Peyer's patch (tissue), 4 donors: ENCODE data around the gene UBA3. TPM values are rescaled to one million over a fixed set of nuclear protein-coding genes. Genes with fewer than 3 reads are reported as not detected.

ENCODE experiments used
- DNase-seq, 3 donors: peaks; one replicate each; pipeline ENCODE4 v3.0.0-alpha.2; 2017 to 2019
- H3K27ac ChIP-seq, 4 donors: fragments of 200-600 bp; sonication (generic); one replicate each; pipeline ENCODE4 v1.5.1; 2016 to 2019
- H3K27me3 ChIP-seq, 2 donors: fragments of 200-600 bp; sonication (generic); one replicate each; pipeline ENCODE4 v1.5.1; 2019
- H3K36me3 ChIP-seq, 3 donors: fragments of 200-600 bp; sonication (generic); one replicate each; pipeline ENCODE4 v1.5.1; 2016 to 2019
- H3K4me1 ChIP-seq, 4 donors: fragments of 200-600 bp; sonication (generic); one replicate each; pipeline ENCODE4 v1.5.1; 2016 to 2019
- H3K4me3 ChIP-seq, 4 donors: fragments of 200-600 bp; sonication (generic); 1 replicate in 3 of 4; 2 replicates in 1 of 4; pipeline ENCODE4 v1.5.1; 2016 to 2019; ENCODE audit warnings: mild to moderate bottlenecking in 1 of 4
- H3K9me3 ChIP-seq, 4 donors: fragments of 200-600 bp; sonication (generic); one replicate each; pipeline ENCODE4 v1.5.1; 2016 to 2019; ENCODE audit warnings: mild to moderate bottlenecking in 1 of 4
- POLR2A ChIP-seq, 2 donors: fragments of 450-650 bp; IDR thresholded peaks; one replicate each; pipeline ENCODE4 v1.5.1; 2017; ENCODE audit warnings: antibody characterized with exemption in 2 of 2, mild to moderate bottlenecking in 2 of 2, moderate library complexity in 2 of 2
- total RNA-seq, 4 donors: library from RNA; depleted of rRNA; stranded (reverse); fragments of >200 nt; gene quantifications; one replicate each; pipeline ENCODE4 v1.1.0, GENCODE V29; 2016
- TF ChIP-seq, protein P1 (sequence below), 6 experiments: fragments of 450-650 bp in 4 of 6; fragments of 200-600 bp in 2 of 6; sonication (generic) in 1 of 6; IDR thresholded peaks; one replicate each; pipeline ENCODE4 v1.5.1; 2017 to 2019; ENCODE audit warnings: antibody characterized with exemption in 6 of 6, mild to moderate bottlenecking in 3 of 6, moderate library complexity in 1 of 6

Gene UBA3
- total RNA-seq, 4 donors from 2014 or later: 28.9 to 64.5 (median 59.8) TPM

DNA sequence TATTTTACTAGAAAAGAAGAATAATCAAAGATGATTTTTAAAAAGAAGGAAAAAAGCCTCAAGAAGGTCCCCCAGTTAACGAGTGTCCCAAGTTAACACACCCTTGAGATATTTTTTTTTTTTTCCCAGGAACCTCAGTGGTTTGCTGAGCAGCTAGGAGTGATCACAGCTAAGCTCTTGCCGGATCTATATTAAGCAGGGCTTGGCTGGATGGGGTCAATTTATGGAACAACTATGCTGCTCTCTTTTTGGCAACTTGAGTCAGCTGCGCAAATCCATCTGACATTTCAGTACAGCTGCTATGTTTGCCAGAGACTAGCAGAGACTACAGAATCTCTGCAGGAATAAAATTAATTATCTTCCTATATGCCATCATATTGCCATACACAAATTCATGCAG, 42.2 kb upstream of the UBA3 start, which contains the start of gene LMOD3:
Gene LMOD3, minus strand, starts transcription at position 193 of the 400 bp plus-strand sequence. CDS start 209 bp downstream, outside the sequence.
- no peak for TF ChIP-seq POLR2A (IDR thresholded peaks at IDR 0.05)
- TF ChIP-seq, protein P1, sequence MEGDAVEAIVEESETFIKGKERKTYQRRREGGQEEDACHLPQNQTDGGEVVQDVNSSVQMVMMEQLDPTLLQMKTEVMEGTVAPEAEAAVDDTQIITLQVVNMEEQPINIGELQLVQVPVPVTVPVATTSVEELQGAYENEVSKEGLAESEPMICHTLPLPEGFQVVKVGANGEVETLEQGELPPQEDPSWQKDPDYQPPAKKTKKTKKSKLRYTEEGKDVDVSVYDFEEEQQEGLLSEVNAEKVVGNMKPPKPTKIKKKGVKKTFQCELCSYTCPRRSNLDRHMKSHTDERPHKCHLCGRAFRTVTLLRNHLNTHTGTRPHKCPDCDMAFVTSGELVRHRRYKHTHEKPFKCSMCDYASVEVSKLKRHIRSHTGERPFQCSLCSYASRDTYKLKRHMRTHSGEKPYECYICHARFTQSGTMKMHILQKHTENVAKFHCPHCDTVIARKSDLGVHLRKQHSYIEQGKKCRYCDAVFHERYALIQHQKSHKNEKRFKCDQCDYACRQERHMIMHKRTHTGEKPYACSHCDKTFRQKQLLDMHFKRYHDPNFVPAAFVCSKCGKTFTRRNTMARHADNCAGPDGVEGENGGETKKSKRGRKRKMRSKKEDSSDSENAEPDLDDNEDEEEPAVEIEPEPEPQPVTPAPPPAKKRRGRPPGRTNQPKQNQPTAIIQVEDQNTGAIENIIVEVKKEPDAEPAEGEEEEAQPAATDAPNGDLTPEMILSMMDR (IDR thresholded peaks at IDR 0.05): no peak
- H3K4me3 ChIP-seq: no peak within 1 kb of the TSS
- H3K27ac ChIP-seq: no peak within 1 kb of the TSS
- H3K27me3 ChIP-seq: no peaks in the 10 kb centered on the region
- no peaks in the 10 kb centered on the region for H3K9me3 ChIP-seq
- DNase-seq: no peak
- H3K36me3 ChIP-seq: no peaks in the 10 kb centered on the region
- H3K4me1 ChIP-seq: no peaks in the 10 kb centered on the region

DNA sequence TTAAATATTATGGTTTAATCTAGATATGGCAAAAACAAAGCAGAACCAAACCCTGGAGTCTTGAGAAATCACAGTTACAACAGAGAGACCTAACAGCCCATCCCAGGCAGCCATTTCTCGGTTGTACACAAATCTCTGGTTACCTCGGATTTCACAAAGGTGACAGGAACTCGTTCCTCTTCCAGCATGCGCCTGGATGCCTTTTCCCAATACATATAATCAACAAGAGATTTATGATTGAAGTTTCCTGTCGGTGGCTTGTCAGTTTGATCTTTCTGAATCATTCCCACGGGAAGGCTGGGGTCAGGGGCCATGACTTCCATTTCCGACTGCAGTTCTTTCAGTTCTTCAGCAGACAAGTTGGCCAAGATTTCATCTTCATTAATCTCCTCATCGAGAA, 41.8 kb upstream of the UBA3 start:
- Histone ChIP-seq H3K36me3 (no peaks in the 10 kb centered on the region), H3K4me3 (no peak overlapping the region), H3K27ac (no peak overlapping the region), H3K27me3 (no peaks in the 10 kb centered on the region), H3K4me1 (no peaks in the 10 kb centered on the region), H3K9me3 (no peaks in the 10 kb centered on the region)
- TF ChIP-seq, protein P1 (IDR thresholded peaks at IDR 0.05): no peak
- TF ChIP-seq POLR2A (IDR thresholded peaks at IDR 0.05): no peak
- no peak for DNase-seq

DNA sequence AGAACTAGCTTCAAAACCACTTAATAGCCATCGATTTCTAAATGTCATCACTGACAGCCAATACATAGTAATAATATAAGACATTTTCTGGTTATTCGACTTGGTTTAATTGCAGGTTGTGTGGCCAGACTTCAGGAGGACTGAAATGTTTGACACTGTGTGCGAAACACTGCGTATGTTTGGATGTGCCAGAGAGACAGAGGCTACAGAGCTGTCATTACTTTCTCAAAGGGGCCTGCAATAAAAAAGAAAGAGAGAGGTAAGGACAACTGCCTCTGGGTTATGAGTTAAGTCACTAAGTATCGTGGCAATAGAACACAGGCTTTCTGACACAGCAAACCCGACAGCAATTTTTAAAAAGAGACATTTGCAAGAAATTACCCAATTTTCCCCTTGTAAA, 41.3 kb upstream of the UBA3 start:
- Histone ChIP-seq H3K27ac (no peak overlapping the region), H3K27me3 (no peaks in the 10 kb centered on the region), H3K36me3 (no peaks in the 10 kb centered on the region), H3K4me1 (no peaks in the 10 kb centered on the region), H3K9me3 (no peaks in the 10 kb centered on the region), H3K4me3 (no peak overlapping the region)
- DNase-seq: no peak
- TF ChIP-seq, protein P1 (IDR thresholded peaks at IDR 0.05): no peak
- no peak for TF ChIP-seq POLR2A (IDR thresholded peaks at IDR 0.05)

DNA sequence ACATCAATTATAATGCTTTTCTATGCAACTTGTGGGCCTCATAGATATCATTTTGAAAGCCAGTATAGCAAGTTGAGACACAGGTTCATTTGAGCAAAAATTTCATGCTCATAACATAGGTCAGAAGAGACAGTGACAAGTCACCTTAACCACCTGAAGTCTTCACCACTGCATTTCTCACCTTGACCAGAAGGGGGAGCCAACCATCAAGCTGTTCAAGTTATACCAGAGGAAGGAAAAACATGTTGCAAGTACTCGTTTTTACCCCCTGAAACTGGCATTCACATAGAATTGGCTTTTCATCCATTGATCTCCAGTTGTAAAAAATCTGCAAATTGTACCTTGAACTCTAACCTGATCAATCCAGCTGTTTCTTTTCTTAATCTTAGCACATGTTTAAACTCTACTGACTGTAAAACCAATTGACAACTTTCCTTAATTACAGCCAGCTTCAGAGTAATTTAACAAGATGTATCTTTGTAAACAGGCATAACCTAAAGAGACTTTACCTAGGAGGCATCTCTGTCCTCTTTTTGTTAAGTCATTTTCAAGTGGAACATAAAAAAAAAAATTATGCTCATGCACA, 40.8 kb upstream of the UBA3 start:
- H3K4me1 ChIP-seq: no peaks in the 10 kb centered on the region
- H3K27ac ChIP-seq: no peak overlapping the region
- H3K4me3 ChIP-seq: no peak overlapping the region
- no peak for TF ChIP-seq POLR2A (IDR thresholded peaks at IDR 0.05)
- TF ChIP-seq, protein P1 (IDR thresholded peaks at IDR 0.05): peak; percentile 81 to 93 (median 88)
- DNase-seq: peak in 2 of 3 donors; percentile 85 to 95
- H3K27me3 ChIP-seq: no peaks in the 10 kb centered on the region
- no peaks in the 10 kb centered on the region for H3K36me3 ChIP-seq
- H3K9me3 ChIP-seq: no peaks in the 10 kb centered on the region

DNA sequence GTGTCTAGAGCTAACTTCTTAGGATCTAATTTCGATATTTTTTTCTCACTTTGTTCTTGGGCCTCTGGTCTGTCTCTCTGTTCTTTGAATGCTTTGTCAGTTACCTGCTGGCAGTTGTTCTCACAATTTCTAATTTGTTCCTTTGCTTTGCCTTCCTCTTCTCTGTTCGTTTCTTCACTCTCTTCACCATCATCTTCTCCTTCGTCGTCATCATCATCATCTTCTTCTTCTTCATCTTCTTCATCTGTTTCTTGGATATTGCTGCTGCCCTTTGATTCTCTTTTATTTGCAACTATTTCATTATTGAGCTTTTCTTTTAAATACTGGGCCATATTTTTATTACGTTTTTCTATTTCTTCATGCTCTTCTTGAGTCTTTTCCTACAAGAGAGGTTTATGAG, 39.5 kb upstream of the UBA3 start:
- DNase-seq: no peak
- H3K9me3 ChIP-seq: no peaks in the 10 kb centered on the region
- H3K36me3 ChIP-seq: no peaks in the 10 kb centered on the region
- no peak overlapping the region for H3K27ac ChIP-seq
- H3K27me3 ChIP-seq: no peaks in the 10 kb centered on the region
- H3K4me1 ChIP-seq: no peaks in the 10 kb centered on the region
- no peak overlapping the region for H3K4me3 ChIP-seq
- no peak for TF ChIP-seq POLR2A (IDR thresholded peaks at IDR 0.05)
- TF ChIP-seq, protein P1 (IDR thresholded peaks at IDR 0.05): no peak

DNA sequence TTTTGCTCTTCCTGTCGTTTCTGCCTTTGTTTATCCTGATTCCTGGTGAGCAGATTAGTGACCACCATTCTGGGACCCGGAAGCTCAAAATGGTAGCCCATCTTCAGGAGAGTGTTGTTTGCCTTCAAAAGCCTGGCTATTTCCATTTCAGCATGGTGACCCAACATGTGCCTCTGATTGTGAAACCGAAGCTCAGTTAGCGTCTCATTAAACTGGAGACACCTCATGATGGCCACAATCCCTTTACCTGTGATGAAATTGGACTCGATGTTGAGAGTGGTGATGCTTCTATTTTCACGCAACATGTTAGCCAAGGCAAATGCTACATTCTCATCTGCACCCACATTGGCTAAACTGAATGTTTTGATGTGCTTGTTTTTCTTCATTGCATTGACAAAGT, 39.0 kb upstream of the UBA3 start:
- H3K4me1 ChIP-seq: no peaks in the 10 kb centered on the region
- TF ChIP-seq POLR2A (IDR thresholded peaks at IDR 0.05): no peak
- TF ChIP-seq, protein P1 (IDR thresholded peaks at IDR 0.05): no peak
- no peaks in the 10 kb centered on the region for H3K27me3 ChIP-seq
- H3K27ac ChIP-seq: no peak overlapping the region
- H3K9me3 ChIP-seq: no peaks in the 10 kb centered on the region
- no peak overlapping the region for H3K4me3 ChIP-seq
- H3K36me3 ChIP-seq: no peaks in the 10 kb centered on the region
- no peak for DNase-seq
